SK-N-SH (cell line): ENCODE measurements around the gene HSPA1A. TPM values are rescaled to one million over a fixed set of nuclear protein-coding genes. Genes with fewer than 3 reads are reported as not detected.

Experiments
- CTCF ChIA-PET: fragments of 300-600, 350-600 bp; formaldehyde crosslinking; extraction: SDS; loops from one replicate; lab custom pipeline; 2021; lab: Yijun Ruan, JAX
- POLR2A ChIA-PET: fragments of 350-600 bp; sonication (Branson Sonifier 250); formaldehyde crosslinking; extraction: SDS; loops from one replicate; lab custom pipeline; 2020; ENCODE audit warnings: antibody characterized with exemption, inconsistent platforms; lab: Yijun Ruan, JAX
- DNase-seq: peaks from one replicate; pipeline ENCODE4 v3.0.0; 2012
- H2AFZ ChIP-seq: fragments of 200-600 bp; sonication (generic); 2 replicates; pipeline ENCODE4 v1.8.1; 2016; ENCODE audit warnings: antibody characterized with exemption, mild to moderate bottlenecking, low read depth
- H3F3A ChIP-seq: fragments of 200-600 bp; sonication (generic); replicated peaks from 2 replicates; pipeline ENCODE3; 2016; ENCODE audit warnings: antibody characterized with exemption, mild to moderate bottlenecking; ENCODE audit not compliant: insufficient read depth
- H3K27ac ChIP-seq, 2 experiments: fragments of 200-500 bp in 1 of 2; fragments of 200-600 bp in 1 of 2; sonication (Bioruptor generic) in 1 of 2; sonication (generic), shearing (Covaris generic) in 1 of 2; 2 replicates each; pipeline versions ENCODE4 v1.5.1 to v1.6.1; 2014 to 2016; ENCODE audit warnings: low read depth in 2 of 2, inconsistent platforms in 1 of 2, low read length in 1 of 2, mild to moderate bottlenecking in 1 of 2, mixed read lengths in 1 of 2
- H3K27me3 ChIP-seq: fragments of 200-600 bp; sonication (generic), shearing (Covaris generic); 2 replicates; pipeline ENCODE4 v1.6.1; 2016; ENCODE audit warnings: mixed run types; ENCODE audit not compliant: insufficient read depth
- H3K36me3 ChIP-seq, 2 experiments: fragments of 200-500 bp in 1 of 2; fragments of 200-600 bp in 1 of 2; sonication (Bioruptor generic) in 1 of 2; sonication (generic) in 1 of 2; replicated peaks in 1 of 2; 2 replicates each; pipeline versions ENCODE3 to v1.5.1; 2014 to 2016; ENCODE audit warnings: low read length in 1 of 2, mild to moderate bottlenecking in 1 of 2; ENCODE audit not compliant: insufficient read depth in 2 of 2, control insufficient read depth in 1 of 2
- H3K4me1 ChIP-seq, 2 experiments: fragments of 200-500 bp in 1 of 2; fragments of 200-600 bp in 1 of 2; sonication (Bioruptor generic) in 1 of 2; sonication (generic), shearing (Covaris generic) in 1 of 2; 2 replicates each; pipeline versions ENCODE4 v1.5.1 to v1.6.1; 2014 to 2016; ENCODE audit warnings: low read depth in 1 of 2, low read length in 1 of 2, mixed run types in 1 of 2; ENCODE audit not compliant: insufficient read depth in 2 of 2, control insufficient read depth in 1 of 2
- H3K4me2 ChIP-seq: fragments of 200-600 bp; sonication (generic), shearing (Covaris generic); 2 replicates; pipeline ENCODE4 v1.6.1; 2017; ENCODE audit warnings: mixed run types
- H3K4me3 ChIP-seq, 2 experiments: fragments of 200-500 bp in 1 of 2; fragments of 200-600 bp in 1 of 2; sonication (Bioruptor generic) in 1 of 2; sonication (generic), shearing (Covaris generic) in 1 of 2; 2 replicates each; pipeline versions ENCODE4 v1.5.1 to v1.8.1; 2014 to 2016; ENCODE audit warnings: low read depth in 2 of 2, inconsistent platforms in 1 of 2, low read length in 1 of 2, mild to moderate bottlenecking in 1 of 2, mixed read lengths in 1 of 2, moderate library complexity in 1 of 2
- H3K79me2 ChIP-seq: fragments of 200-600 bp; sonication (generic); 2 replicates; pipeline ENCODE4 v1.8.1; 2017; ENCODE audit warnings: mild to moderate bottlenecking; ENCODE audit not compliant: insufficient read depth
- H3K9ac ChIP-seq: fragments of 200-600 bp; sonication (generic); 2 replicates; pipeline ENCODE4 v1.6.1; 2017; ENCODE audit warnings: mixed run types
- H3K9me2 ChIP-seq: fragments of 200-600 bp; sonication (generic); 2 replicates; pipeline ENCODE4 v1.6.1; 2017; ENCODE audit warnings: mixed run types
- H3K9me3 ChIP-seq: fragments of 200-600 bp; sonication (generic); 2 replicates; pipeline ENCODE4 v1.6.1; 2017; ENCODE audit warnings: mixed run types, mild to moderate bottlenecking, moderate library complexity
- H4K20me1 ChIP-seq: fragments of 200-600 bp; sonication (generic); 2 replicates; pipeline ENCODE4 v1.6.1; 2017; ENCODE audit warnings: mild to moderate bottlenecking, mixed run types; ENCODE audit not compliant: insufficient read depth
- CTCF ChIP-seq: fragments of 200-600 bp; sonication (generic); IDR thresholded peaks from 2 replicates; pipeline ENCODE4 v1.6.1; 2017; ENCODE audit warnings: antibody characterized with exemption, mild to moderate bottlenecking, moderate library complexity
- EZH2phosphoT487 ChIP-seq: fragments of 200-600 bp; sonication (generic); IDR thresholded peaks from 2 replicates; pipeline ENCODE4 v1.6.1; 2017; ENCODE audit warnings: low read depth, mixed run types, mild to moderate bottlenecking, antibody characterized with exemption, moderate library complexity, borderline replicate concordance
- FOSL2 ChIP-seq: IDR thresholded peaks from 2 replicates; pipeline ENCODE4 v1.4.0; 2012; ENCODE audit warnings: low read depth, mild to moderate bottlenecking, moderate library complexity, borderline replicate concordance
- FOXJ3 ChIP-seq: sonication (generic); formaldehyde crosslinking; IDR thresholded peaks from 2 replicates; pipeline ENCODE4 v1.5.1; 2020; ENCODE audit warnings: mild to moderate bottlenecking, missing genetic modification reagents
- FOXM1 ChIP-seq: IDR thresholded peaks from 2 replicates; pipeline ENCODE4 v1.4.0; 2012; ENCODE audit warnings: low read depth, mild to moderate bottlenecking
- GABPA ChIP-seq: IDR thresholded peaks from 2 replicates; pipeline ENCODE4 v1.4.0; 2012; ENCODE audit warnings: low read depth, mild to moderate bottlenecking
- JUND ChIP-seq: IDR thresholded peaks from 2 replicates; pipeline ENCODE4 v1.4.0; 2012
- MAX ChIP-seq: IDR thresholded peaks from 2 replicates; pipeline ENCODE4 v1.4.0; 2012; ENCODE audit warnings: low read depth
- MXI1 ChIP-seq: IDR thresholded peaks from 2 replicates; pipeline ENCODE4 v1.6.1; 2012; ENCODE audit warnings: mild to moderate bottlenecking, low read depth, low read length, improper control_type of control experiment
- NFIC ChIP-seq: IDR thresholded peaks from 2 replicates; pipeline ENCODE4 v1.4.0; 2012; ENCODE audit warnings: borderline replicate concordance
- NRF1 ChIP-seq: IDR thresholded peaks from 2 replicates; pipeline ENCODE4 v1.6.1; 2012; ENCODE audit warnings: low read depth, mild to moderate bottlenecking, low read length
- PBX3 ChIP-seq: IDR thresholded peaks from 2 replicates; pipeline ENCODE4; 2012
- RAD21 ChIP-seq: IDR thresholded peaks from 2 replicates; pipeline ENCODE4 v1.6.1; 2012; ENCODE audit warnings: mild to moderate bottlenecking, low read length
- RCOR1 ChIP-seq: fragments of 150-350 bp; IDR thresholded peaks from 2 replicates; pipeline ENCODE4 v1.6.1; 2017; ENCODE audit warnings: antibody characterized with exemption, low read length
- RFX5 ChIP-seq: IDR thresholded peaks from 2 replicates; pipeline ENCODE4 v1.6.1; 2012; ENCODE audit warnings: mild to moderate bottlenecking, improper control_type of control experiment, low read length
- RXRA ChIP-seq: IDR thresholded peaks from 2 replicates; pipeline ENCODE4 v1.4.0; 2012; ENCODE audit warnings: low read depth, mild to moderate bottlenecking, borderline replicate concordance
- SIN3A ChIP-seq: IDR thresholded peaks from 2 replicates; pipeline ENCODE4 v1.6.1; 2012; ENCODE audit warnings: low read depth, mild to moderate bottlenecking, low read length, moderate library complexity, borderline replicate concordance
- SMC3 ChIP-seq: IDR thresholded peaks from 2 replicates; pipeline ENCODE4 v1.6.1; 2012; ENCODE audit warnings: low read depth, low read length, improper control_type of control experiment
- WGBS: methylation state at CpG from one replicate; pipeline ENCODE4 v1.1.6; 2017; ENCODE audit warnings: low lambda C conversion rate; 5-methylcytosine and 5-hydroxymethylcytosine counted together
- polyA plus RNA-seq, 3 experiments: library from polyadenylated mRNA; depleted of rRNA; stranded (reverse); fragments of >200 nt; gene quantifications; 2 replicates each; pipeline ENCODE4 v1.2.3, GENCODE V29; 2012

Gene HSPA1A
- polyA plus RNA-seq, 1 of the 3 experiments (the other 2 are of a cell fraction): 119 TPM

GRCh38 chr6:31829633-31830283, 14.4 kb downstream of the HSPA1A start:
- H3K9ac ChIP-seq: peak overlapping the region; percentile 60; the same call in 1 of the 2 replicates

GRCh38 chr6:31830886-31831335, 15.6 kb downstream of the HSPA1A start:
- WGBS: 68% methylated on average over 6 of the region's 6 CpGs
- POLR2A ChIA-PET: interaction anchor here (0.8 to 1.7 kb wide), 4 partner anchors 15 to 112 kb away, joined by 3 to 9 read pairs (median 4); partner anchors contain the start of genes HSPA1A, HSPA1L, LSM2 and NEU1
- Histone ChIP-seq H3K27ac (no peak overlapping the region), H3K9ac (peak overlapping the region; percentile 60; the same call in 1 of the 2 replicates), H3K9me2 (no peaks in the 10 kb centered on the region), H3F3A (peaks cover 12% of the 10 kb centered on the region), H3K4me1 (peaks cover 7 to 10% of the 10 kb centered on the region in 2 experiments; a peak in 2 of 4 replicates), H3K9me3 (no peaks in the 10 kb centered on the region), H3K79me2 (peaks cover 41% of the 10 kb centered on the region), H4K20me1 (peaks cover 1% of the 10 kb centered on the region), H3K27me3 (no peaks in the 10 kb centered on the region), H2AFZ (no peak overlapping the region), H3K4me3 (peak overlapping the region; percentile 56 to 71), H3K4me2 (peak overlapping the region; percentile 80), H3K36me3 (no peaks in the 10 kb centered on the region)
- TF ChIP-seq PBX3: no peak
- no peak for TF ChIP-seq MXI1
- TF ChIP-seq SIN3A: no peak
- TF ChIP-seq EZH2phosphoT487: no peak
- no peak for TF ChIP-seq NFIC
- TF ChIP-seq NRF1: no peak
- TF ChIP-seq FOXJ3 (CRISPR knock-in tag): no peak
- no peak for TF ChIP-seq SMC3
- TF ChIP-seq RCOR1: no peak
- TF ChIP-seq FOXM1: no peak
- TF ChIP-seq MAX: no peak
- no peak for TF ChIP-seq GABPA
- TF ChIP-seq FOSL2: no peak
- TF ChIP-seq RFX5: no peak
- no peak for TF ChIP-seq CTCF
- CTCF ChIA-PET: interaction anchor here (0.7 to 2.8 kb wide), 14 partner anchors 17 to 284 kb away, joined by 3 to 45 read pairs (median 8); partner anchors contain the start of genes ATP6V1G2, CLIC1, DDAH2 and HSPA1A
- DNase-seq: no peak

More at GRCh38 chr6:31829633-31830283, 14.4 kb downstream of the HSPA1A start:
- H3K36me3 ChIP-seq: no peaks in the 10 kb centered on the region
- no peaks in the 10 kb centered on the region for H3K27me3 ChIP-seq
- 16% methylated on average over 8 of the region's 15 CpGs for WGBS
- H3F3A ChIP-seq: peaks cover 5% of the 10 kb centered on the region
- H3K27ac ChIP-seq: peak overlapping the region in 1 of 2 experiments; percentile 69; a peak in 2 of 4 replicates
- no peaks in the 10 kb centered on the region for H3K9me2 ChIP-seq
- peak overlapping the region; percentile 80 for H3K4me2 ChIP-seq
- no peak overlapping the region for H2AFZ ChIP-seq
- no peaks in the 10 kb centered on the region for H3K9me3 ChIP-seq
- TF ChIP-seq MXI1 (0 out of 2 replicates have a peak, but pooled peaks have one; percentile 25), CTCF (peak; percentile 66), RXRA (no peak), RAD21 (peak; percentile 85), JUND (no peak), SMC3 (peak; percentile 38)
- ChIA-PET POLR2A (interaction anchor here (0.8 to 1.7 kb wide), 5 partner anchors 14 to 127 kb away, joined by 3 to 9 read pairs (median 3); partner anchors contain the start of genes ABHD16A, HSPA1A, HSPA1L and LSM2), CTCF (interaction anchor here (0.6 to 2.8 kb wide), 32 partner anchors 9 to 283 kb away, joined by 3 to 45 read pairs (median 5); partner anchors contain the start of genes ATP6V1G2, CLIC1, DDAH2 and HSPA1A)
- peaks cover 7 to 10% of the 10 kb centered on the region in 2 experiments; a peak in 2 of 4 replicates for H3K4me1 ChIP-seq
- H4K20me1 ChIP-seq: no peaks in the 10 kb centered on the region
- peaks cover 30% of the 10 kb centered on the region for H3K79me2 ChIP-seq
- no peak for DNase-seq
- H3K4me3 ChIP-seq: peak overlapping the region; percentile 56 to 71
